Measurements from ENCODE around the gene DYNLT2B.

DNA sequence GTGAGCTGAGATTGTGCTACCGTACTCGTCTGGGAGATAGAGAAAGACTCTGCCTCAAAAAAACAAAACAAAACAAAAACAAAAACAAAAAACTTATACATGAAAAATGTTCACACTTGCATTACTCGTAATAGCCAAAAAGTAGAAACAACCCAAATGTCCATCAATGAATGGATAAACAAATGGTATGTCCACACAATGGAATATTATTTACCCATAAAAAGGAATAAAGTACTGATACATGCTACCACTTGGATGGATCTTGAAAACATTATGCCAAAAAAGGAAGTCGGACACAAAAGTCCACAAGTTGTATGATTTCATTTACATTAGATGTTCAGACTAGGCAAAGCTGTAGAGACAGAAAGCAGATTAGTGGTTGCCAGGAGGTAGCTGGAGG is 57.3 kb downstream of the DYNLT2B start:
- TF ChIP-seq, protein P1, sequence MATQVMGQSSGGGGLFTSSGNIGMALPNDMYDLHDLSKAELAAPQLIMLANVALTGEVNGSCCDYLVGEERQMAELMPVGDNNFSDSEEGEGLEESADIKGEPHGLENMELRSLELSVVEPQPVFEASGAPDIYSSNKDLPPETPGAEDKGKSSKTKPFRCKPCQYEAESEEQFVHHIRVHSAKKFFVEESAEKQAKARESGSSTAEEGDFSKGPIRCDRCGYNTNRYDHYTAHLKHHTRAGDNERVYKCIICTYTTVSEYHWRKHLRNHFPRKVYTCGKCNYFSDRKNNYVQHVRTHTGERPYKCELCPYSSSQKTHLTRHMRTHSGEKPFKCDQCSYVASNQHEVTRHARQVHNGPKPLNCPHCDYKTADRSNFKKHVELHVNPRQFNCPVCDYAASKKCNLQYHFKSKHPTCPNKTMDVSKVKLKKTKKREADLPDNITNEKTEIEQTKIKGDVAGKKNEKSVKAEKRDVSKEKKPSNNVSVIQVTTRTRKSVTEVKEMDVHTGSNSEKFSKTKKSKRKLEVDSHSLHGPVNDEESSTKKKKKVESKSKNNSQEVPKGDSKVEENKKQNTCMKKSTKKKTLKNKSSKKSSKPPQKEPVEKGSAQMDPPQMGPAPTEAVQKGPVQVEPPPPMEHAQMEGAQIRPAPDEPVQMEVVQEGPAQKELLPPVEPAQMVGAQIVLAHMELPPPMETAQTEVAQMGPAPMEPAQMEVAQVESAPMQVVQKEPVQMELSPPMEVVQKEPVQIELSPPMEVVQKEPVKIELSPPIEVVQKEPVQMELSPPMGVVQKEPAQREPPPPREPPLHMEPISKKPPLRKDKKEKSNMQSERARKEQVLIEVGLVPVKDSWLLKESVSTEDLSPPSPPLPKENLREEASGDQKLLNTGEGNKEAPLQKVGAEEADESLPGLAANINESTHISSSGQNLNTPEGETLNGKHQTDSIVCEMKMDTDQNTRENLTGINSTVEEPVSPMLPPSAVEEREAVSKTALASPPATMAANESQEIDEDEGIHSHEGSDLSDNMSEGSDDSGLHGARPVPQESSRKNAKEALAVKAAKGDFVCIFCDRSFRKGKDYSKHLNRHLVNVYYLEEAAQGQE (IDR thresholded peaks at IDR 0.05; ENCODE audit: insufficient read depth in 1 of 2, low read depth in 2 of 2, low read length in 1 of 2): no peak
- TF ChIP-seq, protein P2, sequence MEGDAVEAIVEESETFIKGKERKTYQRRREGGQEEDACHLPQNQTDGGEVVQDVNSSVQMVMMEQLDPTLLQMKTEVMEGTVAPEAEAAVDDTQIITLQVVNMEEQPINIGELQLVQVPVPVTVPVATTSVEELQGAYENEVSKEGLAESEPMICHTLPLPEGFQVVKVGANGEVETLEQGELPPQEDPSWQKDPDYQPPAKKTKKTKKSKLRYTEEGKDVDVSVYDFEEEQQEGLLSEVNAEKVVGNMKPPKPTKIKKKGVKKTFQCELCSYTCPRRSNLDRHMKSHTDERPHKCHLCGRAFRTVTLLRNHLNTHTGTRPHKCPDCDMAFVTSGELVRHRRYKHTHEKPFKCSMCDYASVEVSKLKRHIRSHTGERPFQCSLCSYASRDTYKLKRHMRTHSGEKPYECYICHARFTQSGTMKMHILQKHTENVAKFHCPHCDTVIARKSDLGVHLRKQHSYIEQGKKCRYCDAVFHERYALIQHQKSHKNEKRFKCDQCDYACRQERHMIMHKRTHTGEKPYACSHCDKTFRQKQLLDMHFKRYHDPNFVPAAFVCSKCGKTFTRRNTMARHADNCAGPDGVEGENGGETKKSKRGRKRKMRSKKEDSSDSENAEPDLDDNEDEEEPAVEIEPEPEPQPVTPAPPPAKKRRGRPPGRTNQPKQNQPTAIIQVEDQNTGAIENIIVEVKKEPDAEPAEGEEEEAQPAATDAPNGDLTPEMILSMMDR (IDR thresholded peaks at IDR 0.05): no peak
- no peak for TF ChIP-seq POLR2AphosphoS5 (IDR thresholded peaks at IDR 0.05; ENCODE audit: low read depth, low read length)
- no peak for TF ChIP-seq TCF7L2 (IDR thresholded peaks at IDR 0.05; ENCODE audit: low read depth, low read length)
- TF ChIP-seq SIN3A (IDR thresholded peaks at IDR 0.05; ENCODE audit: borderline replicate concordance, insufficient read depth, low read depth, low read length): no peak
